H1 (cell line): Measurements from ENCODE around the gene CAVIN1. TPM values are rescaled to one million over a fixed set of nuclear protein-coding genes. Genes with fewer than 3 reads are reported as not detected.

ENCODE experiments used
- CTCF ChIA-PET: fragments of 300-600 bp; sonication (Branson Sonifier 250); formaldehyde crosslinking; loops from one replicate; lab custom pipeline; 2021; ENCODE audit not compliant: partially characterized antibody; lab: Charles Lee
- POLR2A ChIA-PET: fragments of 300-600 bp; sonication (Branson Sonifier 250); formaldehyde crosslinking; loops from one replicate; lab custom pipeline; 2021; ENCODE audit warnings: inconsistent platforms; ENCODE audit not compliant: partially characterized antibody; lab: Charles Lee
- DNase-seq, 2 experiments: peaks; one replicate each; pipeline versions ENCODE4 v3.0.0 to v3.0.0-alpha.2; 2010 to 2022; ENCODE audit warnings: low spot score in 2 of 2, low read depth in 1 of 2, mixed read lengths in 1 of 2
- FAIRE-seq: peaks from 2 replicates; lab custom pipeline; 2011; peaks lifted over from hg19 to GRCh38; lab: Jason Lieb, UNC
- H2AFZ ChIP-seq: 2 replicates; pipeline ENCODE4 v1.8.1; 2012; ENCODE audit warnings: low read length, inconsistent platforms
- H2AK5ac ChIP-seq: 2 replicates; pipeline ENCODE4 v1.6.1; 2013; ENCODE audit warnings: low read depth, low read length
- H2BK120ac ChIP-seq: replicated peaks from 2 replicates; pipeline ENCODE3; 2013; ENCODE audit warnings: low read depth, low read length, inconsistent platforms
- H2BK12ac ChIP-seq: 2 replicates; pipeline ENCODE4 v1.6.1; 2013; ENCODE audit warnings: low read depth, low read length
- H2BK15ac ChIP-seq: 2 replicates; pipeline ENCODE4 v1.6.1; 2013; ENCODE audit warnings: low read length
- H2BK20ac ChIP-seq: 2 replicates; pipeline ENCODE4 v1.6.1; 2013; ENCODE audit warnings: low read length
- H2BK5ac ChIP-seq: 2 replicates; pipeline ENCODE4 v1.6.1; 2013; ENCODE audit warnings: low read depth, low read length
- H3K14ac ChIP-seq: 2 replicates; pipeline ENCODE4 v1.6.1; 2013; ENCODE audit warnings: inconsistent platforms; ENCODE audit not compliant: insufficient read length
- H3K18ac ChIP-seq: 2 replicates; pipeline ENCODE4 v1.6.1; 2013; ENCODE audit warnings: low read length; ENCODE audit errors: extremely low read depth
- H3K23ac ChIP-seq: 2 replicates; pipeline ENCODE4 v1.6.1; 2013; ENCODE audit warnings: inconsistent platforms; ENCODE audit not compliant: insufficient read length
- H3K23me2 ChIP-seq: 2 replicates; pipeline ENCODE4 v1.6.1; 2013; ENCODE audit warnings: low read depth, low read length
- H3K27ac ChIP-seq: 2 replicates; pipeline ENCODE4 v1.6.1; 2011; ENCODE audit warnings: low read depth, low read length, inconsistent platforms
- H3K27me3 ChIP-seq, 4 experiments: replicated peaks in 1 of 4; 1 replicate in 1 of 4; 2 replicates in 3 of 4; pipeline versions ENCODE4 v1.6.1 to v1.8.1; 2011 to 2013; ENCODE audit warnings: low read length in 3 of 4, mild to moderate bottlenecking in 3 of 4, inconsistent platforms in 2 of 4, mixed read lengths in 2 of 4, moderate library complexity in 1 of 4; ENCODE audit not compliant: control insufficient read depth in 3 of 4, insufficient read depth in 3 of 4; ENCODE audit errors: extremely low read depth in 1 of 4
- H3K36me3 ChIP-seq, 4 experiments: 2 replicates each; pipeline versions ENCODE4 v1.6.1 to v1.8.1; 2011 to 2013; ENCODE audit warnings: mild to moderate bottlenecking in 4 of 4, low read length in 3 of 4, moderate library complexity in 2 of 4, control low read depth in 1 of 4, inconsistent platforms in 1 of 4; ENCODE audit not compliant: insufficient read depth in 4 of 4, control insufficient read depth in 2 of 4
- H3K4ac ChIP-seq: replicated peaks from 2 replicates; pipeline ENCODE3; 2013; ENCODE audit warnings: low read length, low read depth, mixed read lengths, inconsistent platforms; ENCODE audit not compliant: insufficient read length
- H3K4me1 ChIP-seq, 4 experiments: replicated peaks in 1 of 4; 1 replicate in 1 of 4; 2 replicates in 3 of 4; pipeline versions ENCODE4 v1.6.1 to v1.8.1; 2011 to 2013; ENCODE audit warnings: low read length in 3 of 4, inconsistent platforms in 2 of 4, mixed read lengths in 1 of 4; ENCODE audit not compliant: insufficient read depth in 4 of 4, control insufficient read depth in 3 of 4
- H3K4me2 ChIP-seq, 2 experiments: 2 replicates each; pipeline versions ENCODE4 v1.6.1 to v1.8.1; 2011 to 2013; ENCODE audit warnings: low read depth in 2 of 2, low read length in 2 of 2, control low read depth in 1 of 2, inconsistent platforms in 1 of 2, mild to moderate bottlenecking in 1 of 2; ENCODE audit not compliant: insufficient read depth in 1 of 2
- H3K4me3 ChIP-seq, 4 experiments: fragments of 200-600, 300-600 bp in 1 of 4; sonication (generic), shearing (Covaris generic), sonication (Bioruptor Twin) in 1 of 4; 2 replicates each; pipeline versions ENCODE4 v1.5.1 to v1.8.1; 2011 to 2016; ENCODE audit warnings: low read length in 4 of 4, low read depth in 3 of 4, control low read depth in 2 of 4, inconsistent platforms in 2 of 4, mild to moderate bottlenecking in 2 of 4, mixed read lengths in 1 of 4, moderate library complexity in 1 of 4; ENCODE audit not compliant: insufficient read depth in 2 of 4; ENCODE audit errors: extremely low read depth in 1 of 4
- H3K56ac ChIP-seq: replicated peaks from 2 replicates; pipeline ENCODE3; 2013; ENCODE audit warnings: low read depth, mild to moderate bottlenecking, mixed read lengths, low read length, inconsistent platforms; ENCODE audit not compliant: insufficient read length
- H3K79me1 ChIP-seq: 2 replicates; pipeline ENCODE4 v1.6.1; 2013; ENCODE audit warnings: low read depth, low read length, control low read depth
- H3K79me2 ChIP-seq, 2 experiments: 2 replicates each; pipeline versions ENCODE4 v1.6.1 to v1.8.1; 2012 to 2013; ENCODE audit warnings: low read length in 2 of 2, mild to moderate bottlenecking in 2 of 2, inconsistent platforms in 1 of 2; ENCODE audit not compliant: insufficient read depth in 2 of 2, control insufficient read depth in 1 of 2
- H3K9ac ChIP-seq, 4 experiments: replicated peaks in 1 of 4; 1 replicate in 1 of 4; 2 replicates in 3 of 4; pipeline versions ENCODE4 v1.6.1 to v1.8.1; 2011 to 2013; ENCODE audit warnings: low read depth in 3 of 4, low read length in 3 of 4, control low read depth in 2 of 4, mild to moderate bottlenecking in 2 of 4, moderate library complexity in 2 of 4, inconsistent platforms in 1 of 4; ENCODE audit errors: extremely low read depth in 1 of 4
- H3K9me3 ChIP-seq, 2 experiments: 2 replicates each; pipeline versions ENCODE4 v1.6.1 to v1.8.1; 2012 to 2013; ENCODE audit warnings: mild to moderate bottlenecking in 2 of 2, moderate library complexity in 2 of 2, control low read depth in 1 of 2, inconsistent platforms in 1 of 2, low read depth in 1 of 2, low read length in 1 of 2, mixed read lengths in 1 of 2; ENCODE audit not compliant: insufficient read depth in 2 of 2
- H4K20me1 ChIP-seq, 2 experiments: replicated peaks in 1 of 2; 2 replicates each; pipeline versions ENCODE3 to v1.8.1; 2011 to 2013; ENCODE audit warnings: inconsistent platforms in 2 of 2, low read length in 2 of 2, mild to moderate bottlenecking in 1 of 2; ENCODE audit not compliant: insufficient read depth in 2 of 2, control insufficient read depth in 1 of 2
- H4K5ac ChIP-seq: 2 replicates; pipeline ENCODE4 v1.6.1; 2013; ENCODE audit warnings: low read length, low read depth, mixed read lengths, inconsistent platforms; ENCODE audit not compliant: insufficient read length
- H4K8ac ChIP-seq: 2 replicates; pipeline ENCODE4 v1.8.0; 2013; ENCODE audit warnings: mild to moderate bottlenecking, moderate library complexity, low read length, inconsistent platforms; ENCODE audit not compliant: insufficient read depth; ENCODE audit errors: extremely low read depth
- H4K91ac ChIP-seq: replicated peaks from 2 replicates; pipeline ENCODE3; 2013; ENCODE audit warnings: low read length, mixed read lengths, inconsistent platforms; ENCODE audit not compliant: insufficient read length
- GTF2F1 ChIP-seq: IDR thresholded peaks from 2 replicates; pipeline ENCODE4 v1.6.1; 2012; ENCODE audit warnings: low read depth, low read length, improper control_type of control experiment, borderline replicate concordance
- JUND ChIP-seq: IDR thresholded peaks from 2 replicates; pipeline ENCODE4 v1.6.1; 2011; ENCODE audit warnings: mild to moderate bottlenecking, improper control_type of control experiment, low read length
- NRF1 ChIP-seq: IDR thresholded peaks from 2 replicates; pipeline ENCODE4 v1.6.1; 2011; ENCODE audit warnings: mild to moderate bottlenecking, low read depth, low read length, improper control_type of control experiment
- RFX5 ChIP-seq: IDR thresholded peaks from 2 replicates; pipeline ENCODE4 v1.6.1; 2011; ENCODE audit warnings: low read depth, low read length, improper control_type of control experiment, borderline replicate concordance
- SIRT6 ChIP-seq: IDR thresholded peaks from one replicate; pipeline ENCODE4 v1.7.1; 2012; ENCODE audit warnings: low read length, inconsistent platforms
- SP4 ChIP-seq: IDR thresholded peaks from 2 replicates; pipeline ENCODE4 v1.6.1; 2012; ENCODE audit warnings: low read length, inconsistent platforms
- TAF1 ChIP-seq: IDR thresholded peaks from 2 replicates; pipeline ENCODE4 v1.6.1; 2011; ENCODE audit warnings: mild to moderate bottlenecking, low read depth, low read length
- WGBS, 2 experiments: shearing (Covaris generic) in 1 of 2; methylation state at CpG; one replicate each; pipeline versions ENCODE4 v1.1.6 to v1.1.7; 2013 to 2015; ENCODE audit warnings: low lambda C conversion rate in 2 of 2, mixed read lengths in 2 of 2, inconsistent platforms in 1 of 2, low coverage in 1 of 2, missing lambda C conversion rate in 1 of 2; ENCODE audit not compliant: insufficient replicate concordance in 2 of 2, insufficient coverage in 1 of 2, insufficient read length in 1 of 2; ENCODE audit errors: extremely low coverage in 1 of 2, missing lambda C conversion rate in 1 of 2; 5-methylcytosine and 5-hydroxymethylcytosine counted together
- polyA plus RNA-seq, 7 experiments: library from polyadenylated mRNA; depleted of rRNA in 3 of 7; stranded (reverse) in 5 of 7; unstranded in 2 of 7; fragments of >200 nt in 5 of 7; fragments of 200-250 nt in 2 of 7; gene quantifications; 1 replicate in 5 of 7; 2 replicates in 1 of 7; 4 replicates in 1 of 7; pipeline versions ENCODE4 v1.2.1 to v1.2.3, GENCODE V29; 2011 to 2013; ENCODE audit warnings: missing spikeins in 2 of 7, mixed read lengths in 2 of 7
- total RNA-seq: library from RNA; stranded (reverse); fragmentation: NEBNext Ultra II Directional; extraction: Animal tissue kit (Norgen Biotek cat#: 25700); gene quantifications from 2 replicates; pipeline ENCODE4 v1.2.1, GENCODE V29; 2021
- TF ChIP-seq, protein P1 (sequence below): IDR thresholded peaks from 2 replicates; pipeline ENCODE4 v1.6.1; 2011; ENCODE audit warnings: low read depth, mild to moderate bottlenecking, low read length; ENCODE audit not compliant: insufficient read depth
- TF ChIP-seq, protein P2 (sequence below), 3 experiments: IDR thresholded peaks; 1 replicate in 2 of 3; 2 replicates in 1 of 3; pipeline versions ENCODE4 v1.5.1 to v1.6.1; 2011; ENCODE audit warnings: low read length in 3 of 3, mild to moderate bottlenecking in 3 of 3, inconsistent platforms in 2 of 3, low read depth in 1 of 3, moderate library complexity in 1 of 3; ENCODE audit not compliant: insufficient read depth in 1 of 3; ENCODE audit errors: control extremely low read depth in 1 of 3

The CAVIN1 gene
- total and polyA plus RNA-seq, 2 of the 8 experiments (the other 6 are each of a cell fraction or from before 2014, with no cell fraction given): 16.2 to 41.6 TPM

DNA sequence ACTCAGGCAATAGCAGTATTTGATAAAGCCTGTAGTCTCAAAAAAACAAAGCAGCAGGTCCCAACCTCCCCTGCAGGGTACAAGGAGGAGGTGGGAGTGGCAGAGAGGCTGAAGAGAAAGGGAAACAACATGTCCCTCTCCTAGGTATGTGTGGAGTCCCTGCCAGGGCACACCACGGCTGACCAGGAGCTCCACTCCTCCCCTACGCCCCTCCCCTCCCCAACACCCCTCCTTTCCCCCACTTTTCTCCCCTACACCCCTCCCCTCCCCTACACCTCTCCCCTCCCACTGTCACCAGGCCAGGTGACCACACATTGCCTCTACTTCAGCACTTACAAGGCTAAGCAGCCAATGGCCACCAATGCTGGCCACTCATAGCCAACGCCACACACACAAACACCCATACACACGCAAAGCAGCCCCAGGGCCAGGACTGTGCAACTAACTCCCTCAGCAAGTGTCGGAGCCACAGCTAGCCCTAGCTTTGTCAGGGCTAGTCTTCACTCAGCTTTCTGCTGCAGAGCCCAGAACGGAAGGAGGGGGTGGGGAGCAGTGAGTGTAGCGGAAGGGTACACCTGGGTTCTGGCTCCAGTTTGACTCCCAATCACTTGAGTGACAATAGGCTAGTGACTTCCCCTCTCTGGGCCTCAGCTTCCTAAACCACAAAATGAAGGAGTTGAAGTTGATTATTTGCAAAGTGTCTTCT is 8.2 kb downstream of the CAVIN1 start:
- H2BK20ac ChIP-seq: no peak overlapping the region
- DNase-seq (no peak), FAIRE-seq (no peak)
- H3K18ac ChIP-seq: peak overlapping the region; percentile 60; the same call in 1 of the 2 replicates
- H3K79me1 ChIP-seq: peaks cover 6% of the 10 kb centered on the region
- H3K4me3 ChIP-seq: no peak overlapping the region
- no peak overlapping the region; the same call in 1 of the 2 replicates for H2AK5ac ChIP-seq
- H3K9me3 ChIP-seq: no peaks in the 10 kb centered on the region
- no peaks in the 10 kb centered on the region for H3K27me3 ChIP-seq
- no peaks in the 10 kb centered on the region for H3K23me2 ChIP-seq
- ChIA-PET CTCF (interaction anchor here (0.7 to 23.6 kb wide), 9 partner anchors 9 to 112 kb away, joined by 3 to 542 read pairs (median 5); partner anchors contain the start of gene CAVIN1), POLR2A (interaction anchor here (0.6 to 1.9 kb wide), 6 partner anchors 8 to 518 kb away, joined by 3 to 7 read pairs (median 3); partner anchors contain the start of gene CAVIN1)
- H4K5ac ChIP-seq: no peak overlapping the region
- peak overlapping the region; percentile 86 for H4K91ac ChIP-seq
- H3K79me2 ChIP-seq: peaks cover 0 to 10% of the 10 kb centered on the region in 2 experiments; a peak in 2 of 4 replicates
- H3K36me3 ChIP-seq: no peaks in the 10 kb centered on the region
- no peak overlapping the region for H2AFZ ChIP-seq
- H2BK120ac ChIP-seq: no peak overlapping the region
- H3K56ac ChIP-seq: no peak overlapping the region
- no peak overlapping the region for H3K27ac ChIP-seq
- WGBS, 2 experiments: 87% methylated on average over 5 of the region's 7 CpGs; no CpG with 5 or more reads in 1 of the 2 experiments
- H3K14ac ChIP-seq: no peak overlapping the region
- peaks cover 0 to 2% of the 10 kb centered on the region in 2 experiments for H4K20me1 ChIP-seq
- no peak overlapping the region for H2BK5ac ChIP-seq
- H3K23ac ChIP-seq: no peak overlapping the region
- H2BK15ac ChIP-seq: no peak overlapping the region
- H3K4me2 ChIP-seq: peak overlapping the region; percentile 21 to 52
- H3K4ac ChIP-seq: no peak overlapping the region
- no peak overlapping the region for H4K8ac ChIP-seq
- H3K4me1 ChIP-seq: peaks cover 0 to 10% (median 5%) of the 10 kb centered on the region in 4 experiments; a peak in 4 of 7 replicates
- no peak overlapping the region; a peak in 1 of 7 replicates for H3K9ac ChIP-seq
- no peak overlapping the region for H2BK12ac ChIP-seq
- TF ChIP-seq, protein P1, sequence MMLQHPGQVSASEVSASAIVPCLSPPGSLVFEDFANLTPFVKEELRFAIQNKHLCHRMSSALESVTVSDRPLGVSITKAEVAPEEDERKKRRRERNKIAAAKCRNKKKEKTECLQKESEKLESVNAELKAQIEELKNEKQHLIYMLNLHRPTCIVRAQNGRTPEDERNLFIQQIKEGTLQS: no peak
- TF ChIP-seq SP4: no peak
- no peak for TF ChIP-seq SIRT6
- no peak for TF ChIP-seq JUND
- TF ChIP-seq GTF2F1: no peak
- TF ChIP-seq NRF1: no peak
- TF ChIP-seq, protein P2, sequence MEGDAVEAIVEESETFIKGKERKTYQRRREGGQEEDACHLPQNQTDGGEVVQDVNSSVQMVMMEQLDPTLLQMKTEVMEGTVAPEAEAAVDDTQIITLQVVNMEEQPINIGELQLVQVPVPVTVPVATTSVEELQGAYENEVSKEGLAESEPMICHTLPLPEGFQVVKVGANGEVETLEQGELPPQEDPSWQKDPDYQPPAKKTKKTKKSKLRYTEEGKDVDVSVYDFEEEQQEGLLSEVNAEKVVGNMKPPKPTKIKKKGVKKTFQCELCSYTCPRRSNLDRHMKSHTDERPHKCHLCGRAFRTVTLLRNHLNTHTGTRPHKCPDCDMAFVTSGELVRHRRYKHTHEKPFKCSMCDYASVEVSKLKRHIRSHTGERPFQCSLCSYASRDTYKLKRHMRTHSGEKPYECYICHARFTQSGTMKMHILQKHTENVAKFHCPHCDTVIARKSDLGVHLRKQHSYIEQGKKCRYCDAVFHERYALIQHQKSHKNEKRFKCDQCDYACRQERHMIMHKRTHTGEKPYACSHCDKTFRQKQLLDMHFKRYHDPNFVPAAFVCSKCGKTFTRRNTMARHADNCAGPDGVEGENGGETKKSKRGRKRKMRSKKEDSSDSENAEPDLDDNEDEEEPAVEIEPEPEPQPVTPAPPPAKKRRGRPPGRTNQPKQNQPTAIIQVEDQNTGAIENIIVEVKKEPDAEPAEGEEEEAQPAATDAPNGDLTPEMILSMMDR (IDR thresholded peaks at IDR 0.05; ENCODE audit: control extremely low read depth in 1 of 3, insufficient read depth in 1 of 3, low read depth in 1 of 3, low read length in 3 of 3): no peak
- TF ChIP-seq TAF1: no peak
- TF ChIP-seq RFX5: no peak
